Measurements from ENCODE around the gene CDKN1B.

The CDKN1B gene

GRCh38 chr12:12704593-12705230 is 12.5 kb upstream of the CDKN1B start (continued):
- no peak for TF ChIP-seq GFI1B (tag by site-specific recombination; IDR thresholded peaks at IDR 0.05)
- TF ChIP-seq PRDM6 (tag by site-specific recombination; IDR thresholded peaks at IDR 0.05): no peak
- TF ChIP-seq ZNF660 (tag by site-specific recombination; IDR thresholded peaks at IDR 0.05): peak; percentile 91; the same call in 1 of the 2 replicates
- TF ChIP-seq ZNF48 (tag by site-specific recombination; IDR thresholded peaks at IDR 0.05): no peak
- peak; percentile 100 for TF ChIP-seq ZNF654 (tag by site-specific recombination; IDR thresholded peaks at IDR 0.05; ENCODE audit: low read depth)

- no peak for TF ChIP-seq ZNF580 (tag by site-specific recombination; IDR thresholded peaks at IDR 0.05)
- TF ChIP-seq PRDM1 (tag by site-specific recombination; IDR thresholded peaks at IDR 0.05): peak; percentile 53; the same call in 1 of the 2 replicates
- no peak for TF ChIP-seq ZNF335 (tag by site-specific recombination; conservative IDR thresholded peaks at IDR 0.05)
- no peak for TF ChIP-seq KLF9 (tag by site-specific recombination; IDR thresholded peaks at IDR 0.05; ENCODE audit: low read depth)
- TF ChIP-seq TSHZ1 (tag by site-specific recombination; IDR thresholded peaks at IDR 0.05; ENCODE audit: borderline replicate concordance): no peak
- TF ChIP-seq ZNF561 (tag by site-specific recombination; IDR thresholded peaks at IDR 0.05; ENCODE audit: borderline replicate concordance): no peak
- ChIA-PET CTCF (interaction anchor here (0.5 to 1.6 kb wide), 8 partner anchors 10 to 368 kb away, joined by 3 to 17 read pairs (median 4); no protein-coding TSS in a partner anchor), POLR2A (no interaction called here)
- H3K36me3 ChIP-seq (ENCODE audit: control insufficient read depth in 2 of 2, insufficient read depth in 1 of 2, low read length in 2 of 2): no peaks in the 10 kb centered on the region
- H3K4me1 ChIP-seq (ENCODE audit: control insufficient read depth, insufficient read depth, low read length): peaks cover 8% of the 10 kb centered on the region
- H3K27ac ChIP-seq (ENCODE audit: extremely low read depth, low read depth, low read length): no peak overlapping the region
- no peak overlapping the region for H3K4me3 ChIP-seq (ENCODE audit: low read depth, low read length)
- H3K9me3 ChIP-seq (ENCODE audit: control insufficient read depth, insufficient read depth, low read depth, low read length): no peaks in the 10 kb centered on the region
Measured at GRCh38 chr12:12705838-12706520, 11.2 kb upstream of the CDKN1B start.

- CTCF ChIA-PET: interaction anchor here (0.7 to 2.0 kb wide), 3 partner anchors 11 to 337 kb away, joined by 3 to 14 read pairs (median 7); no protein-coding TSS in a partner anchor
Measured at GRCh38 chr12:12713932-12714275, 3.3 kb upstream of the CDKN1B start.

More at GRCh38 chr12:12713932-12714275, 3.3 kb upstream of the CDKN1B start:
- Histone ChIP-seq H3K4me3 (ENCODE audit: low read depth, low read length) (no peak overlapping the region), H3K4me1 (ENCODE audit: control insufficient read depth, insufficient read depth, low read length) (peaks cover 19% of the 10 kb centered on the region), H3K36me3 (ENCODE audit: control insufficient read depth in 2 of 2, insufficient read depth in 1 of 2, low read length in 2 of 2) (peaks cover 0 to 5% of the 10 kb centered on the region in 2 experiments; a peak in 1 of 3 replicates), H3K9me3 (ENCODE audit: control insufficient read depth, insufficient read depth, low read depth, low read length) (no peaks in the 10 kb centered on the region), H3K27ac (ENCODE audit: extremely low read depth, low read depth, low read length) (peak overlapping the region; percentile 70)
- TF ChIP-seq ZNF449 (tag by site-specific recombination; IDR thresholded peaks at IDR 0.05): 0 out of 2 replicates have a peak, but pooled peaks have one; percentile 12
- peak; percentile 51 for TF ChIP-seq ZNF335 (tag by site-specific recombination; conservative IDR thresholded peaks at IDR 0.05)
- TF ChIP-seq INSM2 (tag by site-specific recombination; IDR thresholded peaks at IDR 0.05): no peak
- 0 out of 2 replicates have a peak, but pooled peaks have one; percentile 10 for TF ChIP-seq ZNF660 (tag by site-specific recombination; IDR thresholded peaks at IDR 0.05)
- no peak for TF ChIP-seq KLF10 (tag by site-specific recombination; IDR thresholded peaks at IDR 0.05)
- TF ChIP-seq ZBTB44 (tag by site-specific recombination; IDR thresholded peaks at IDR 0.05): 0 out of 2 replicates have a peak, but pooled peaks have one; percentile 2
- no peak for TF ChIP-seq ZNF830 (tag by site-specific recombination; IDR thresholded peaks at IDR 0.05; ENCODE audit: low read depth)
- peak; percentile 42; the same call in 1 of the 2 replicates for TF ChIP-seq ZNF366 (tag by site-specific recombination; conservative IDR thresholded peaks at IDR 0.05)
- TF ChIP-seq ZNF768 (tag by site-specific recombination; IDR thresholded peaks at IDR 0.05): no peak
- no peak for TF ChIP-seq ZNF157 (tag by site-specific recombination; IDR thresholded peaks at IDR 0.05)
- POLR2A ChIA-PET: interaction anchor here (0.6 to 4.7 kb wide), 3 partner anchors 9 to 23 kb away, joined by 4 to 55 read pairs (median 4); no protein-coding TSS in a partner anchor

Data from HEK293 (cell line).